Germinal center (tissue), 1 donor: ENCODE results near the gene FOXD2.
A peak's percentile ranks its signal among the peaks of the same experiment; 100 is the strongest.

Experiments
- DNase-seq: peaks from one replicate; pipeline ENCODE4 v3.0.0; 2012; ENCODE audit warnings: mixed read lengths, low spot score

The FOXD2 gene

GRCh38 chr1:47417170-47418044, 20.4 kb upstream of the FOXD2 start:
- DNase-seq, result no peak

GRCh38 chr1:47418122-47418521, 19.7 kb upstream of the FOXD2 start:
- DNase-seq, result no peak

DNA sequence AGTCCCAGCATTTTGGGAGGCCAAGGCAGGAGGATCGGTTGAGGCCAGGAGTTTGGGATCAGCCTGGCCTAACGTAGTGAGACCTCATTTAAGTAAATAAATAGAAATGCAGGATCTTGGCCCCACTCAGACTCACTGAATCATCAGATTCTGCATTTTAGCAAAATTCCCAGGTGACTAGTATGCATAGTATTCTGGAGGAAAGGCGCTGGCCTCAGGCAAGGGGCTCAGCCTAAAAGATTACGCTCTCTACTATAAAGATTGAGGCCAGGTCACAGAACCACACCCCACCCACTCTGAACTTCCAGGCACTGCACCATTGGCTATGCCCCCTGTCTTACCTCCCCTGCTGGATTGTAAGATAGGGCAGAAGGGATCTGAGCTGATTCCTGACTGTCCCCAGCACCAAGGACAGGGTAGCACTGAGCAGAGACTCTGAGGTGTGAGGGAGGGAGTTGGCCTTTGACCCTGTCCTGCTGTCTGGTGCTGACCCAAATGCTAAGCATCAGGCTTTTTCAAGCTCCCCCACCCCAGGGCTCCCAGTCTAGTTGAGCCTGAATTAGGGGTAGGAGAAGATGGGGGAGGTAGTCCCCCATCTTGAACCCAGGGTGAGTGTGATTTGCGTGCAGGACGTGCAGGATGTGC, 19.0 kb upstream of the FOXD2 start:
- no peak for DNase-seq

GRCh38 chr1:47420547-47420946, 17.3 kb upstream of the FOXD2 start:
- no peak for DNase-seq

GRCh38 chr1:47423872-47424271, 14.0 kb upstream of the FOXD2 start:
- no peak for DNase-seq

DNA sequence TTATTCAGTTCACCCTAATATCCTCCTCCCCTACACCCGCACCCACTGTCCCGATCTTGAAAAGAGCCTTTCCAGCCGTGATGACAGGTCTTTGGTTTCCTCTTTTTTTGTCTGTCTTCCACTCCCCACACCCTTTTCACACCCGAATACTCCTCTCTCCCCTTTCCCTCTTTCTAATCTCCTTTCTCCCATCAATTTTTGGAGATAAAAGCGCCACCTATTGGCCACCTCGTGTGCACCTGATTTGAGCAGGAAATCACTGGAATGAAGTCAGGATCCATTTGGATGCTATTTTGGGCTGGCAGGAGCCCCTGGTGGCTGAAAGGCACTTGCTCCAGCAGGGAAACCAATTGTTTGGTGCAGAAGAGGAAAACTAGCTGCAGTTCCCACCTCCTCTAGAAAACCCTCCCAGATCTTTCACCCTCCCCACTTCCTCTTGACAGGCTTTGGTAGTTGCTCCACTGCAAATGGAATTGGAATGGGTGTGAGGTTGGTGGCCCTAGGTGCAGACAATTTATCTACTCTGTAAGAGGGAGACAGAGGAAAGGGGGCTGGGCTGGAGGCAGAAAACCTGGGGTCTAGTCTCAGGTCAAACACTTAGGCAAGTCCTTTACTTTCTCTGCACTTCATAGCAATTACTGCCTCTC, 13.4 kb upstream of the FOXD2 start:
- DNase-seq, result no peak

DNA sequence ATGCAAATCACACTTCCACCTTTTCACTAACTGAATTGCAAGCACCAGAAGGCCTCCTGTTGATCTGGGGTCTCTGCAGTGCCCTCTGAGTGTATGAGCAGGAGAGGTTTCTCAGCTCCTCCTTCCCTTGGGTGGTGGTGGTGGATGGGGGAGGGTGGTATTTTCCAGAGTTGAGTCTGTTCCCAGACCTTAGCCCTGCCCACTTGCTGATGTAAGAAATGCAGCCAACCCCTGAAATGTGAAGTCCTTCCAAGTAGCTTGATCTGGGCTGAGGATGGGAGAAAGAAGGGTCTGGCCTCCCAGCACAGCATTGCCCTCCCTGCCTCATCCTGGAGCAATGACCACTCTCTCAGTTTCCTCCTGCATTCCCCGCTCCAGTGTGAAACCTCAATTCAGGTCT, 6.3 kb upstream of the FOXD2 start:
- DNase-seq, result no peak

- DNase-seq, result peak; percentile 52
Observed at GRCh38 chr1:47432071-47433036, 5.5 kb upstream of the FOXD2 start.

- DNase-seq, result no peak
Observed at GRCh38 chr1:47433037-47433421, 4.8 kb upstream of the FOXD2 start.

GRCh38 chr1:47433477-47434050, 4.3 kb upstream of the FOXD2 start:
- DNase-seq, result no peak

DNA sequence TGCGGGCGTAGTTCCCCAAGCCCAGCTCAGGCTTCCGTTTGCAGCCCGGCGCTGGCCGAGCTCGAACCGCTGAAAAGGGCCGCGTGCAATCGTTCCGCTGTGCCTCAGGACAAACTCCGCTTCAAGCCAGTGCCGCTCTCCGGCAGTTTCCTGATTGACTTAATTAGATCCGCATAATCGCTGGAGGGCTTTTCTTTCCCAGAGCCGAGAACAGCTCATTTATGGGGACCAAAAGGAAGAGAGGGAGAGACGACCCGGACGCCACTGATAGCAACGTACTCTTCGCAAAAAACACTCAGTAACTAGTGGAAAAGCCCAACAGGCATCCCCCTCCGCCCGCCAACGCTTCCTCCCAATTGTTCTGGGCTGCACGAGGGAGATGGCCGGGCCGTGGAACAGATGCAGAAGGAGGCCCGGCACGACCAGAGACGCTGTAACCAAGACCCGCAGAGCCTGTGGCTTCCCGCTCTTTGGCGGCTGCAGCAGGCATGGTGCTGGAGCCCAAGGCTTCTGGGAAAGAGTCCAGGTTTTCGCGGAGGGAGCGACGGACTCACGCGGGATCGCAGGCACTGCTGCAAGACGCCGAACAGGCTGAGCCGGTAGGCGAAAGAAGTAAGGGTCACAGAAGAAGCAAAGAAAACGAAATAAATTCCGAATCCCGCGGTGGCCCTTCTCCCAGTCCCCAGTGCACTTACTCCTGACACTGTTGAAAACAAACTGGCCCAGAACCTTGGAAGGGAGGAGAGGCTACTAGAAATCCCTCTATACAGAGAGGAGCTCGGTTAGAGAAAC, 3.6 kb upstream of the FOXD2 start:
- no peak for DNase-seq

DNA sequence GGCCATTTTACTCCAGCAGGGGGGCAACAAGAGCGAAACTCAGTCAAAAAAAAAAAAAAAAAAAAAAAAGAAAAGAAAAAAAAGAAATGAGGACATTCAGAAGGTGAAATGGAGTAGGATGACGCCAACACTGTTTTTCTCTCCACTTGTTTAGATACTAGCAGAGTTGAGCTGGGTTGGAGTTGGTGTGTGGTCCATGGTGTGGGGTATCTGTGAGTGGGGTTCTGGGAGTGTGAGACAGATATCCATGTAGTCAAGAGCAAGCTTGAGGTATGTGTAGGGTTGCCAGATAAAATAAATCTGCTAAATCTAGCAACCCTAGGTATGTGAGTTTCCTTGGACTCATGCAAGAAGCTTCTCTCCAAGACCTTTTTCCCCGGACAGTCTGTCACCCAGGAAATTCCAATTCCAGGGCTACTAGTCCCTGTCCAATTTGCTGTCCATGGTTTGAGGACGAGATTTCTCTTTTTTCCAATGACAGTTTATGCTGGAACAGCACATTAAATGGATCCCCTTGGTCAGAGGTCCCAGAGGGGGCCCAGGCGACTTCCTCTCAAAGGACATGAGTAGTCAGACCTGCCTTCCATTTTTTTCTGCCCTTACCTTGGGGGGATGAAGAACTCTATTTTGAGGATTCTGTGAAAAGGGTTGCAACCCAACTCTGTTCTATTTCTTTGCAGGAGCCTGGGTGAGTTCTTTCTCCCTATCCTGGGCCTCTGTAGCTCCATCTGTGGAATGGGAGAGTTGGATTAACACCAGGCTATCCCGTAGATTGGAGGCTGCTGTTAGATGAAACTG, 2.1 kb upstream of the FOXD2 start:
- DNase-seq, result no peak

DNA sequence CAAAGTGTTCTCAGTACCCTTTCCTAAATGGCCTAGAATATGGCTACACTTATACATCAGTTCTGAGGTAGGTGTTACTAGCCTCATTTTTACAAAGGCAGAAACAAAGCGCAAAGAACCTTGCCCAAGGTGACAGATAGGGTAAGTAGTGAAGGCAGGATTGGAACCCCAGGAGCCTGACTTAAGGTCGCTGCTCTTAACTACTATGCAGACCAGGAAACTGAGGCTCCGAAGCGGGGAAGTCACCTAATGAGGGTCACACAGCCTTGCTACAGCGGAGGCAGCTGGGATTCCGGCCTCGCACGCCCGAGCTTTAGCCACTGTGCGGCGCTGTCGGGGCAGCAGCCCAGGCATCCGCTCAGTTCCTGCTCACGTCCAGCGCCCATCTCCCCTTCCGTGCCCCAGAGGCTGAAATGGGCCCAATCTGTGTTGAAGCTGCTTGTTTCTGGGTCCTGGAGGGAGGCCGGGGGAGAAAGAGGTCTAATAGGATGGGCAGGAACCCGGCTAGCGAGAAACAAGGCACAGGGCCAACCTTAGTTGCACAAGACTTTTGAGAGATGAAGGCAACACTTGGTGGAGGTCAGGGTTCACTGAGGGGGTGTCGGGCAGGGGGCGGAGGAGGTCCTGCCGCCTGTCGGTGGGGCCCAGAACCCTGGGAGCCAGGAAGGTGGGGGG, 1.4 kb upstream of the FOXD2 start:
- DNase-seq, result peak; percentile 85

- peak; percentile 45 for DNase-seq
Observed at GRCh38 chr1:47436979-47437446, 831 bp upstream of the FOXD2 start.

DNA sequence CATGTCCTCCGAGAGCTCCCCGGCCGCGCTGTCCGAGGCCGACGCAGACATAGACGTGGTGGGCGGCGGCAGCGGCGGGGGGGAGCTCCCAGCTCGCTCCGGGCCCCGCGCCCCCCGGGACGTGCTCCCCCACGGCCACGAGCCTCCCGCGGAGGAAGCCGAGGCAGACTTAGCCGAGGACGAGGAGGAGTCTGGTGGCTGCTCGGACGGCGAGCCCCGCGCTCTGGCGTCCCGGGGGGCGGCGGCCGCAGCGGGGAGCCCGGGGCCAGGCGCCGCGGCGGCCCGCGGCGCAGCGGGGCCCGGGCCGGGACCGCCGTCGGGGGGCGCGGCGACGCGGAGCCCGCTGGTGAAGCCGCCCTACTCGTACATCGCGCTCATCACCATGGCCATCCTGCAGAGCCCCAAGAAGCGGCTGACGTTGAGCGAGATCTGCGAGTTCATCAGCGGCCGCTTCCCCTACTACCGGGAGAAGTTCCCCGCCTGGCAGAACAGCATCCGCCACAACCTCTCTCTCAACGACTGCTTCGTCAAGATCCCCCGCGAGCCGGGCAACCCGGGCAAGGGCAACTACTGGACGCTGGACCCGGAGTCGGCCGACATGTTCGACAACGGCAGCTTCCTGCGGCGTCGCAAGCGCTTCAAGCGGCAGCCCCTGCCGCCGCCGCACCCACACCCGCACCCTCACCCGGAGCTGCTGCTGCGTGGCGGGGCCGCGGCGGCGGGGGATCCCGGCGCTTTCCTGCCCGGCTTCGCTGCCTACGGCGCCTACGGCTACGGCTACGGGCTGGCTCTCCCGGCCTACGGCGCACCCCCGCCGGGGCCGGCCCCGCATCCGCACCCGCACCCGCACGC, 547 bp downstream of the FOXD2 start:
- no peak for DNase-seq

GRCh38 chr1:47439017-47439818, 1.4 kb downstream of the FOXD2 start:
- no peak for DNase-seq
